GM12874 (cell line): ENCODE measurements around the gene GLYATL1.
A peak's percentile ranks its signal among the peaks of the same experiment; 100 is the strongest.

Experiments
- TF ChIP-seq, protein P1 (sequence below): IDR thresholded peaks from 2 replicates; pipeline ENCODE4 v1.5.1; 2011; ENCODE audit warnings: low read depth, mild to moderate bottlenecking, control low read depth, low read length, moderate library complexity; ENCODE audit not compliant: insufficient read depth

Gene GLYATL1

DNA sequence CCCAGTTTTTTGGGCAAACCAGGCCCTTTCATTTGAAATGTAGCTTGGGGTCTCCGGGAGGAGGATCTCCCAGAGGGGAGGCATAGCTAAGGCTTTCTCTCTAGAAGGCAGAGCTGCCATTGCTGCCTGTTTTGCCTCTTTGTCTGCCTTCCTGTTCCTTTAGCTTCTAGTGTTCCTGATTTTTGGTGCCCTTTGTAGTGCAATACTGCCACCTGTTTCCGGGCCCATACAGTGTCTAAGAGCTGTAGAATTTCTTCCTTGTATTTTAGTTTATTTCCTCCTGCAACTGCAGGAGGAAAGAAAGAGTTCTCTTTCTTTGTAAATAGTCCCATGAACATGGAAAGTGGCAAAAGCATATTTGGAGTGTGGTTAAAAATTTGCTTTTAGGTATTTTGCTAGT lies 19.3 kb upstream of the GLYATL1 start:
- TF ChIP-seq, protein P1, sequence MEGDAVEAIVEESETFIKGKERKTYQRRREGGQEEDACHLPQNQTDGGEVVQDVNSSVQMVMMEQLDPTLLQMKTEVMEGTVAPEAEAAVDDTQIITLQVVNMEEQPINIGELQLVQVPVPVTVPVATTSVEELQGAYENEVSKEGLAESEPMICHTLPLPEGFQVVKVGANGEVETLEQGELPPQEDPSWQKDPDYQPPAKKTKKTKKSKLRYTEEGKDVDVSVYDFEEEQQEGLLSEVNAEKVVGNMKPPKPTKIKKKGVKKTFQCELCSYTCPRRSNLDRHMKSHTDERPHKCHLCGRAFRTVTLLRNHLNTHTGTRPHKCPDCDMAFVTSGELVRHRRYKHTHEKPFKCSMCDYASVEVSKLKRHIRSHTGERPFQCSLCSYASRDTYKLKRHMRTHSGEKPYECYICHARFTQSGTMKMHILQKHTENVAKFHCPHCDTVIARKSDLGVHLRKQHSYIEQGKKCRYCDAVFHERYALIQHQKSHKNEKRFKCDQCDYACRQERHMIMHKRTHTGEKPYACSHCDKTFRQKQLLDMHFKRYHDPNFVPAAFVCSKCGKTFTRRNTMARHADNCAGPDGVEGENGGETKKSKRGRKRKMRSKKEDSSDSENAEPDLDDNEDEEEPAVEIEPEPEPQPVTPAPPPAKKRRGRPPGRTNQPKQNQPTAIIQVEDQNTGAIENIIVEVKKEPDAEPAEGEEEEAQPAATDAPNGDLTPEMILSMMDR: no peak

DNA sequence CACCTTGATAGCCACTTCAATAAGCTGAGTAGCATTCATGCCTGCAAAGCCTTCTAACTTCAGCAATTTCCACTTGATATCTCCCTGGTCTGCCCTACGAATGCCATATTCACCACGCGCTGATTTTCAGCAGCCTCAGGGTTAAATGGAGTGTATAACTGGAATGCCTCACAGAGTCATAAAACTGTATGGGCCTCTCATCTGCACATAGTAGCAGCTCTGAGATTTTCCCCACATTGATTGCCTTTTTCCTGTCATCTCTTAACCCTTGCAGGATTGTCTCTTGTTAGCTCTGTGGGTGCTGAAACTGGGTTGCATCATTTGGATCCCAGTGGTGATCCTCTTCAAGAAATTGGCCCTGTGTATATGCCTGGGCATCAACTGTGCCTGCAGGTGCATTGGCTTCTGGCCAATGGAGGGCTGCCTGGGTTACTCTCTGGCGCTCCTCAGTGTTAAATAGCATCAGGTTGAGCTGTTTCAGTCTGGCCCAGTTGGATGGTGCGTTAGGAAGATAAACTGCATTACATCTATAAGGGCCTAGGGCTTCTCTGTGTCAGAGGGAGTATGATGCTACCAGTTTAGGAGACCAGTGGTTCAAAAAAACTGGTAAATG lies 17.4 kb upstream of the GLYATL1 start:
- TF ChIP-seq, protein P1: no peak

DNA sequence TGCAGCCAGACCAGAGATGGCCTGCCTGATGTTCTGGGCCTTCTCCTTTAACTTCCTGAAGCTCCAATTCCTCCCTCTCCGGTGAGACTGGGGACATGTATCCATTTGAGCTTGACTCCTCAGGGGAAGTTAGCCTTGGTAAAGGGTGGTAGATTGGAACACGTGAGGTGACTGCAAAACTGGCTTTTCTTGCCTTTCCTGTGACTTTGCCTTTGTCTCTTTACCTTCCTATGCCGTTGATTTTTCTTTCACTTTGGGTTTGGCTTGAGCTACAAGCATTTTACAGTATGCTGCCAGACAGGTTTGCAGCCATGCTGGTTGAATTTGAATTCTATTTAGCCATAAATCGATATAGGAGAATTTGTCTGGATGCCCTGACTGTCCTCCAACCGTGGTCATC lies 16.8 kb upstream of the GLYATL1 start:
- TF ChIP-seq, protein P1: no peak

GRCh38 chr11:58923300-58923788 lies 15.9 kb upstream of the GLYATL1 start:
- TF ChIP-seq, protein P1: peak; percentile 37; the same call in 1 of the 2 replicates

DNA sequence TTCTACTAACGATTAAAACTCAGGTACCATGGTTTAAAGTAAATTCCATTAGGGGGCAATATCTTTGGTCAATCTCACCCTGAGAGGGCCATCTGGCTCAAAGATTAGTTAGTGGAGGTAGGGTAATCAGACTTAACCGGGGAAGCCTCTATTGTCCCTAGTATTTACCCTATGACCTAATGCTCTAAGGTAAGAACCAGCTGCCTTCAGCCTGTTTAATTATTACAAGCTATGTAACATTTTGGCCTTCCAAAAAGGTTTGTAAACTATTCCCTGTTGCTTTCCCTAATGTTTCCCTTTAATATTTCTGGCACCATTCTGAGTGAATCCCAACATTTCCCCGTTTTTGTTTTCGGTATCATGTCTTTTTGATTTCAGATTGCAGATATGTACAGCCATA lies 15.1 kb upstream of the GLYATL1 start:
- TF ChIP-seq, protein P1: no peak

- TF ChIP-seq, protein P1: no peak
Observed at GRCh38 chr11:58926251-58926650, 13.0 kb upstream of the GLYATL1 start.

DNA sequence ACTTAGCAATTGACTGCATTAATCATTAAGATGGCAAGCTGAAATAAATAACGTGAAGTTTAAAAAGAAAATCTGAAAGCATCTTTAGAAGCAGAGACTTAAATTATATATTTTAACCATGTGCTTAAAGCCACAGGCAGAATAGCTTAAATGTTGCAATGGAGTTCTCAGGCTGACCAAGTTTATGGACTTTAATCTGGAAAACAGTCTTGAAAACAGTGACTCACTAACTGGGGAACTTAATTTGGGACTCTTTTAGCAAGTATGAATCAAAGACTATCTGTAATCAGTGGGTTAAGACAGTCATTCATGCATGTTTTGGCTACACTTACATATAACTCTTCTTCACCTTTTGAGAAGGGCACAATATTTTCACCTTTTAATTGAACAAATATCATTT lies 12.6 kb upstream of the GLYATL1 start:
- TF ChIP-seq, protein P1: no peak
